H1 (cell line): ENCODE data around the gene TP53.

ENCODE experiments used
- CEBPB ChIP-seq: IDR thresholded peaks from 2 replicates; pipeline ENCODE4 v1.6.1; 2012; ENCODE audit warnings: low read depth, low read length
- EZH2 ChIP-seq: fragments of 200-600 bp; sonication (generic); IDR thresholded peaks from 2 replicates; pipeline ENCODE4 v1.7.1; 2012; ENCODE audit warnings: low read depth, mild to moderate bottlenecking, moderate library complexity, low read length, inconsistent platforms; ENCODE audit not compliant: severe bottlenecking
- HDAC6 ChIP-seq: IDR thresholded peaks from one replicate; pipeline ENCODE4 v1.7.1; 2012; ENCODE audit warnings: low read depth, mild to moderate bottlenecking, inconsistent platforms, low read length, moderate library complexity
- NRF1 ChIP-seq: IDR thresholded peaks from 2 replicates; pipeline ENCODE4 v1.6.1; 2011; ENCODE audit warnings: mild to moderate bottlenecking, low read depth, low read length, improper control_type of control experiment
- POLR2A ChIP-seq, 2 experiments: IDR thresholded peaks; 1 replicate in 1 of 2; 2 replicates in 1 of 2; pipeline ENCODE4 v1.6.1; 2011; ENCODE audit warnings: low read depth in 2 of 2, low read length in 2 of 2, mild to moderate bottlenecking in 2 of 2; ENCODE audit errors: control extremely low read depth in 1 of 2
- POLR2AphosphoS5 ChIP-seq: IDR thresholded peaks from 2 replicates; pipeline ENCODE4 v1.6.1; 2011; ENCODE audit warnings: low read depth, low read length
- RBBP5 ChIP-seq: IDR thresholded peaks from 2 replicates; pipeline ENCODE4 v1.7.1; 2012; ENCODE audit warnings: low read depth, mild to moderate bottlenecking, inconsistent platforms, low read length, moderate library complexity, borderline replicate concordance
- RNF2 ChIP-seq: fragments of 200-900, 300-1000 bp; sonication (generic); IDR thresholded peaks from 2 replicates; pipeline ENCODE4 v1.7.1; 2016; ENCODE audit warnings: borderline replicate concordance, low read depth, mild to moderate bottlenecking, antibody characterized with exemption, low read length; ENCODE audit not compliant: poor library complexity, severe bottlenecking; ENCODE audit errors: missing control alignments
- SIN3A ChIP-seq, 2 experiments: IDR thresholded peaks in 1 of 2; conservative IDR thresholded peaks in 1 of 2; 2 replicates each; pipeline ENCODE4 v1.6.1; 2011 to 2012; ENCODE audit warnings: low read length in 2 of 2, improper control_type of control experiment in 1 of 2, low read depth in 1 of 2, mild to moderate bottlenecking in 1 of 2
- ZNF274 ChIP-seq: IDR thresholded peaks from 2 replicates; pipeline ENCODE4 v1.7.0; 2012; ENCODE audit warnings: low read length, borderline replicate concordance; ENCODE audit errors: extremely low read depth
- TF ChIP-seq, protein P1 (sequence below), 3 experiments: IDR thresholded peaks; 1 replicate in 2 of 3; 2 replicates in 1 of 3; pipeline versions ENCODE4 v1.5.1 to v1.6.1; 2011; ENCODE audit warnings: low read length in 3 of 3, mild to moderate bottlenecking in 3 of 3, inconsistent platforms in 2 of 3, low read depth in 1 of 3, moderate library complexity in 1 of 3; ENCODE audit not compliant: insufficient read depth in 1 of 3; ENCODE audit errors: control extremely low read depth in 1 of 3
- TF ChIP-seq, protein P2 (sequence below): IDR thresholded peaks from 2 replicates; pipeline ENCODE4 v1.6.1; 2011; ENCODE audit warnings: low read length, improper control_type of control experiment

DNA sequence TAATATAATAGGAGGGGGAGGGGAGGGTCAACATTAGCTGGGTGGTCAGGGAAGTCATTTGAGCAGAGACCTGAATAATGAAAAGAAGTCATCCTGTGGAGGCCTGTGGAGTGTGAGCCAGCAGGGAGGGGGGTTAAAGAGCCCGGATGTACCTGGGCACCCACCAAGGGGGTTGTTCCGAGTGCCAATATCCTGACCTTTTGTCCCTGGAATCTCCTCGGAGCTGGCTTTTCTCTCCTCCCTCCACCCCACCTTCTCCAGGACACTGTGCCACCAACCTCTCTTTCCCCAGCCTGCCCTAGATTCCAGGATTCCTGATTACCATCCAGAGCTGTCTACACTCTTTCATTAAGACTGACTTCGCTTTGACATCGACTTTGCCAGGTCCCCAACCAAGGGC is 51.1 kb downstream of the TP53 start:
- TF ChIP-seq, protein P1, sequence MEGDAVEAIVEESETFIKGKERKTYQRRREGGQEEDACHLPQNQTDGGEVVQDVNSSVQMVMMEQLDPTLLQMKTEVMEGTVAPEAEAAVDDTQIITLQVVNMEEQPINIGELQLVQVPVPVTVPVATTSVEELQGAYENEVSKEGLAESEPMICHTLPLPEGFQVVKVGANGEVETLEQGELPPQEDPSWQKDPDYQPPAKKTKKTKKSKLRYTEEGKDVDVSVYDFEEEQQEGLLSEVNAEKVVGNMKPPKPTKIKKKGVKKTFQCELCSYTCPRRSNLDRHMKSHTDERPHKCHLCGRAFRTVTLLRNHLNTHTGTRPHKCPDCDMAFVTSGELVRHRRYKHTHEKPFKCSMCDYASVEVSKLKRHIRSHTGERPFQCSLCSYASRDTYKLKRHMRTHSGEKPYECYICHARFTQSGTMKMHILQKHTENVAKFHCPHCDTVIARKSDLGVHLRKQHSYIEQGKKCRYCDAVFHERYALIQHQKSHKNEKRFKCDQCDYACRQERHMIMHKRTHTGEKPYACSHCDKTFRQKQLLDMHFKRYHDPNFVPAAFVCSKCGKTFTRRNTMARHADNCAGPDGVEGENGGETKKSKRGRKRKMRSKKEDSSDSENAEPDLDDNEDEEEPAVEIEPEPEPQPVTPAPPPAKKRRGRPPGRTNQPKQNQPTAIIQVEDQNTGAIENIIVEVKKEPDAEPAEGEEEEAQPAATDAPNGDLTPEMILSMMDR (IDR thresholded peaks at IDR 0.05; ENCODE audit: control extremely low read depth in 1 of 3, insufficient read depth in 1 of 3, low read depth in 1 of 3, low read length in 3 of 3): no peak
- TF ChIP-seq HDAC6: no peak
- TF ChIP-seq RBBP5: no peak
- TF ChIP-seq, protein P2, sequence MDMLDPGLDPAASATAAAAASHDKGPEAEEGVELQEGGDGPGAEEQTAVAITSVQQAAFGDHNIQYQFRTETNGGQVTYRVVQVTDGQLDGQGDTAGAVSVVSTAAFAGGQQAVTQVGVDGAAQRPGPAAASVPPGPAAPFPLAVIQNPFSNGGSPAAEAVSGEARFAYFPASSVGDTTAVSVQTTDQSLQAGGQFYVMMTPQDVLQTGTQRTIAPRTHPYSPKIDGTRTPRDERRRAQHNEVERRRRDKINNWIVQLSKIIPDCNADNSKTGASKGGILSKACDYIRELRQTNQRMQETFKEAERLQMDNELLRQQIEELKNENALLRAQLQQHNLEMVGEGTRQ: no peak
- no peak for TF ChIP-seq POLR2A (IDR thresholded peaks at IDR 0.05; ENCODE audit: control extremely low read depth in 1 of 2, low read depth in 2 of 2, low read length in 2 of 2)
- TF ChIP-seq SIN3A (conservative IDR thresholded peaks at IDR 0.05 in 1 of 2, IDR thresholded peaks at IDR 0.05 in 1 of 2; ENCODE audit: low read depth in 1 of 2, low read length in 2 of 2): no peak
- TF ChIP-seq NRF1: no peak
- TF ChIP-seq EZH2: no peak
- TF ChIP-seq ZNF274: no peak
- TF ChIP-seq POLR2AphosphoS5: no peak
- TF ChIP-seq CEBPB: no peak
- no peak for TF ChIP-seq RNF2
